ENCODE measurements around the gene SPON1.

GRCh38 chr11:14228356-14228755, 265.8 kb downstream of the SPON1 start:
- TF ChIP-seq CTCF (IDR thresholded peaks at IDR 0.05; ENCODE audit: insufficient read depth, low read length, poor library complexity, severe bottlenecking) (no peak), EZH2phosphoT487 (conservative IDR thresholded peaks at IDR 0.05; ENCODE audit: low read length) (no peak)
